GM21515 (cell line): Measurements from ENCODE around the gene FAM124B.
"Not testable (repeated sequence)": the region's sequence is repeated elsewhere in the genome, so short reads cannot be mapped to it uniquely, and the experiment has no call there.

ENCODE experiments used
- ATAC-seq: cut with Tn5 transposase; IDR thresholded peaks from one replicate; pipeline ENCODE4 v1.9.1; 2021; ENCODE audit not compliant: unreplicated experiment

FAM124B gene

GRCh38 chr2:224382280-224382647 lies 19.6 kb downstream of the FAM124B start:
- not testable (repeated sequence) for ATAC-seq

DNA sequence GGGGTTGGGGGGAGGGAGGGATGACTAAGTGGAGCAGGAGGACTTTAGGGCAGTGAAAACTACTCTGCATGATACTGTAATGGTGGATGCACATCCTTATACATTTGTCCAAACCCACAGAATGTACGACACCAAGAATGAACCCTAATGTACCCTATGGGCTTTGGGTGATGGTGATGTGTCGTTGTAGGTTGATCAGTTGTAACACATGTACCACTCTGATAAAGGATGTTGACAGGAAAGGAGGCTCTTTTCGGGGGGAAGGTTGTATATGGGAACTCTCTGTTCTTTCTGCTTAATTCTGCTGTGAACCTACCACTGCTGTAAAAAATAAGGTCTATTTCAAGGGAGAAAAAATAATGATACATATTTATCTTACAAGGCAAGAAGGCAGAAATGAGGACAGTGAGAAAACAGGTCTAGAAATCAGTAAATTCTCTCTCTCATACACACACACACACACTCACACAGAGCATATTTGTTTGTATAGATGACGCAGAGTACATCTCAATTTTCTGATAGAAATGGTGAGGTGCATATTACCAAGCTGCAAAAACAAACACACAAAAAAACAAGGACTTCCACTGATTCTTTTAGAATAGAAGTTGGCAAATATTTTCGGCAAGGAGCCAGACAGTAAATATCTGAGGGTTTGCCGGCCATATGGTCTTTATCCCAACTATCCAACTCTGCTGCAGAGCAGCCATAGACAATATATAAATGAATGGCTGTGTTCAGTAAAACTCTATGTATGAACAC lies 20.2 kb downstream of the FAM124B start:
- no peak for ATAC-seq

- ATAC-seq = no peak
These were observed 21.9 kb downstream of the FAM124B start for GRCh38 chr2:224379986-224380385.

DNA sequence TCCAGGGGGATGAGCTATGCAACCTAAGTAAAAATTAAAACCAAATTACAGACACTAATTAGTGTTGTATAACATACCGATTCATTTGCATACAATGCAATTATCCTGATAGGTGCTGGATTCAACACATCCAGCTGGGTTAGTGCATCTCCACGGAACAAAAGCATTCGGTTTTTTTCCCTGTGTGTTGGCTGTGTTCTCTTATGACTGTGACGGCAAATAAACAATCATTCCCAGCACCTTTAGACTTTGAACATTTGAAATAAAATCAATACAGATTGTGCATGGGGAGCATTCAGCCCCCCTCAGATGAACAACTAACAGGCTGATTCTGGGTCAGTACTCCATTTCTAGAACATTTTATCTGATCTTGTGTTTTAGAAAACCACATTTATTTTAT lies 22.7 kb downstream of the FAM124B start:
- ATAC-seq = no peak

DNA sequence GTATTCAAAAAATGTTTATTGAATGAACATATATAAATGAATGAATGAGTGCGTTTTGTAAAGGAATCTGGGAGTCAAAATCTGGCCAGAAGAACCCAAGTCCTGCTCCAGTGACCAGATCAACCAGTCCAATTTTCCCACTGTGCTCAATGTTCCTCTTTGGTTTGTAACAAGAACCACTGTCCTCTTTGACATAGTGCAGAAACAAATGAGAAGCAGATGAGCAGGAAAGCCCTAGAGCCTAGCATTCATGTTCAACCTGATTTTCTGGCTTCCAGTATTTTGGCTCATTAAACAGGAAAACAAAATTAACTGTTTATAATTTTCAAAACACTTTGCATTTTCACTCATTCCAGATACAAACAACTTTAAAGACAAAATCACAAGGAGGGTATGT lies 23.2 kb downstream of the FAM124B start:
- ATAC-seq = no peak

- no peak for ATAC-seq
These were observed 23.9 kb downstream of the FAM124B start for GRCh38 chr2:224377751-224378700.

GRCh38 chr2:224372641-224373040 lies 29.3 kb downstream of the FAM124B start:
- ATAC-seq = no peak

DNA sequence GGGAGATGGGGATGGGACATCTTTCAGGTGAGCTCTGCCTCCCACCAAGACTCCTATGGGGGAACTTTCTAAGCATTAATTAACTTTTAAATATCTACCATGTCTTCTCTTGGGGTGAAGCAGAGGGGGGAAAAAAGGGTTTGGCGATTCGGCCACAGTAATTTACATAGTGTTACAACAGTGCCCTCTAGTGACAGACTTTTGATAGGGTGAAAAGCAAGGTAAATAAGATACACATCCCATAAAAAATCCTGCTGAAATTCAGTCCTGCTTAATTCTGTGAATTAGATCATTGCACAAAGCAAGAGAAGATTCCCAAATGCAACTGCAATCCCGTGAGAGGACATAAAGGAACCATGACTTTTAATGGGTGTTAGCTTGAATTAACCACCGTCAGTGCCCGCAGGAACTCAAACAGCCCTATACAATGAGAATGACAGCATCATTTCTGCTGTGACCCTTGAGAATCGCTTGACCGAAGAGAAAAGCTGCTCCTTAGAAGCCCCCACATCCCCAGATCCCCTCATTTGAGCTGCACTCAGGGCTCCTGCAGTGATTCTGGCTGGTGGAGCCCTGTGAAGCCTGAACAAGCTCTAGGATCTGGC lies 32.8 kb downstream of the FAM124B start:
- ATAC-seq = no peak

- no peak for ATAC-seq
These were observed 35.6 kb downstream of the FAM124B start for GRCh38 chr2:224366267-224366844.

DNA sequence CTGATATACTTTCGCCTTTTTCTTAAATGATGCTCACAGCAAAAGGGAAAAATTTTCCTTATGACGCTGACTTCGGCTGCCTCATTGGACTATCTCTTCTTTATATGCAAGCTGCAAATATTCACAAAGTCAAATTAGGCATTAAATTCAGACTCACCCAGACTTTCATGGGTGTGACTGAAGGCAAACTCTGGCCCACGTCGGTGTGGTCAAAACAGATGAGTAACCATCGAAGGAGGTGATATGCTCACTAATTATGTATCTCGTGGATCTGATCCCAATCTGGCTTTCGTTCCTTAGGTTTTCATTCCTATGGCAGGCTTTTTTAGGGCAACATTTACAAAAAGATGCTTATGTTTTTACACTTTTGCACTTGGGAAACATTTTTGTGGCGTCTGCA lies 36.6 kb downstream of the FAM124B start:
- no peak for ATAC-seq

GRCh38 chr2:224363281-224363680 lies 38.6 kb downstream of the FAM124B start:
- no peak for ATAC-seq

- no peak for ATAC-seq
These were observed 39.8 kb downstream of the FAM124B start for GRCh38 chr2:224362094-224362493.

- ATAC-seq = no peak
These were observed 41.1 kb downstream of the FAM124B start for GRCh38 chr2:224360801-224361251.

DNA sequence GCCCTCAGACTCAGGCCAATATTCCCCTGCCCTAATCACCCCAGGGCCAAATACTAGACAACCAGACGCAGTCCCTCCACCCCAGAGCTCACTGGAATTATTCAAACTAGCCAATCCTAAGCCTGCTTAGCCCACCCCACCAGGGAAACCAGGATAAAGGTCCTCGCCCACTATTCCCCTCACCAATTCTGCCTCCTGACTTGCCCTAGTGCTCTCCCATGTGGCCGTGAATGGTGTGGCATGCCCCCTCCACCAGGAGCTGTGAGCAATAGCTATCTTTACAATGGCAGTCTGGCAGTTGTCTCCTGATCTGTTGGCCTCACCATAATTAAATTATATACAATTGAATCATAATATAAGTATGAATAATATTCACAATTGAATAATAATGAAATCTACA lies 42.3 kb downstream of the FAM124B start:
- ATAC-seq = no peak

DNA sequence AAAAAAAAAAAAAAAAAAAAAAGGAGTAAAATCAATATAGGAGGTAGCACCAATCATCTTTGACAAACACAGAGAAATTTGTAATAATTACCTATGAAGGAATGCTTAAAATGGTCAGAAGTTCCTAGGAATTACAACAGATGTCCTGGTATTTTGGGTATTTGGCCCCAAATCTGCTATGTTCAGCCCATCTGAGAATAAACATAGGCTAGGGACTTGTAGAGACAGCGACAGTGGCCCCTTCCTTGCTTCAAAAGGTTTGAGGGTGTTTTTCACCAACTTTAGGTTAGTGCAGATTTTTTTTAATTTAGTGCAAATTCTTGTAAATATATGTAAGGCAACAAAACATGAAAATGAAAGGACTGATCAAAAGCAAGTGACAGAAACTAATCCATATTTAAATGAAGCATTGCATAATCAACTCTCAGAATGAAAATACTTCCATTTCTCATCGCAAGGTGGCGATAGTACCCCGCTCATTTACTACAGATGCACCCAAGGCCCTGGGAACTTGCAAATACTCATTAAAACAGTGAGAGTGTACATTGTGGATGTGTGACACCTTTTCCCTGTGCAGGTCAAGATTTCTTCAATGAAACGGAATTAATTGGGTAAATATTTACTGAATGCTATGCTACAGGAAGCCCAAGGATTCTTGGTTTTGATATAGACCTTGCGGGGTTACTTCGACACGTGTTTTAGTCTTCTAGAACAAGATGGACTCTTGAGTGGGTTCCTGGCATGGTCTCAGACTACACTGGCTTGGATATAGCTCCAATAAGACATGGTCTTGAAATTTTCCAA lies 44.6 kb downstream of the FAM124B start:
- ATAC-seq = peak; percentile 81

GRCh38 chr2:224354632-224355211 lies 47.2 kb downstream of the FAM124B start:
- ATAC-seq = no peak

DNA sequence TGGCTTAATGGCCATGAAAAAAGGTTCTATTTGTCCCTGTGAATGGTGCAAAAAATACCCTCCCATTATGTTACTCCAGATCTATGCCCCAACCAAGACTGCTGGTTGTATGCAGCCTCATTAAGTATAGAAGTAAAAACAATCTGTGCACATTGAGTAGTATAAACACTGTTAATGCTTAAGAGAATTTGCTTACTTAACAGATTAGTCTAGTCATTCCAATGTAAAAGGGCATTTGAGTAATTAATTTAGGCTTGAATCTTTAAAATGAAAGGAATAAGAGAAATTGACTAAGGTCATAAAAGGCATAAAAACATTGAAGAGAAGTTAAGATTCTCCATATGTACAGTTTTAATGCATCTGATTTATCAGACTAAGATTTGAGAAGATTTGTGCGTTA lies 51.2 kb downstream of the FAM124B start:
- no peak for ATAC-seq

- no peak for ATAC-seq
These were observed 52.5 kb downstream of the FAM124B start for GRCh38 chr2:224349396-224349795.

- no peak for ATAC-seq
These were observed 54.5 kb downstream of the FAM124B start for GRCh38 chr2:224347176-224348051.
